ENCODE data around the gene LARGE1.

DNA sequence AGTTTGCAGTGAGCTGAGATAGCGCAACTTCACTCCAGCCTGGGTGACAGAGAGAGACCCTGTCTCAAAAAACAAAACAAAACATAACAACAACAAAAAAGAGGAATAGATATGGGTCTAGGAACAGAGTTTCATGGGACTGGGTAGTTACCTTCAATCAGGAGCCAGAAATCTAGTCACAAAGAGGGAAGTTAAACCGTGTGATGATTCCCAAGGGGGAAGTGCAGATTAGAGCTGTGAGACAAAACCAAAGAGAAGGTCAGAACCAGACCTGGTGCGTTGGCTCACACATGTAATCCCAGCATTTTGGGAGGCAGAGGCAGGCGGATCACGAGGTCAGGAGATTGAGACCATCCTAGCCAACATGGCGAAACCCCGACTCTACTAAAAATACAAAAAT, 42.1 kb upstream of the LARGE1 start:
- TF ChIP-seq, protein P1, sequence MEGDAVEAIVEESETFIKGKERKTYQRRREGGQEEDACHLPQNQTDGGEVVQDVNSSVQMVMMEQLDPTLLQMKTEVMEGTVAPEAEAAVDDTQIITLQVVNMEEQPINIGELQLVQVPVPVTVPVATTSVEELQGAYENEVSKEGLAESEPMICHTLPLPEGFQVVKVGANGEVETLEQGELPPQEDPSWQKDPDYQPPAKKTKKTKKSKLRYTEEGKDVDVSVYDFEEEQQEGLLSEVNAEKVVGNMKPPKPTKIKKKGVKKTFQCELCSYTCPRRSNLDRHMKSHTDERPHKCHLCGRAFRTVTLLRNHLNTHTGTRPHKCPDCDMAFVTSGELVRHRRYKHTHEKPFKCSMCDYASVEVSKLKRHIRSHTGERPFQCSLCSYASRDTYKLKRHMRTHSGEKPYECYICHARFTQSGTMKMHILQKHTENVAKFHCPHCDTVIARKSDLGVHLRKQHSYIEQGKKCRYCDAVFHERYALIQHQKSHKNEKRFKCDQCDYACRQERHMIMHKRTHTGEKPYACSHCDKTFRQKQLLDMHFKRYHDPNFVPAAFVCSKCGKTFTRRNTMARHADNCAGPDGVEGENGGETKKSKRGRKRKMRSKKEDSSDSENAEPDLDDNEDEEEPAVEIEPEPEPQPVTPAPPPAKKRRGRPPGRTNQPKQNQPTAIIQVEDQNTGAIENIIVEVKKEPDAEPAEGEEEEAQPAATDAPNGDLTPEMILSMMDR (IDR thresholded peaks at IDR 0.05) = no peak
- no peak for TF ChIP-seq POLR2AphosphoS5 (IDR thresholded peaks at IDR 0.05; ENCODE audit: low read depth, low read length)
- TF ChIP-seq, protein P2, sequence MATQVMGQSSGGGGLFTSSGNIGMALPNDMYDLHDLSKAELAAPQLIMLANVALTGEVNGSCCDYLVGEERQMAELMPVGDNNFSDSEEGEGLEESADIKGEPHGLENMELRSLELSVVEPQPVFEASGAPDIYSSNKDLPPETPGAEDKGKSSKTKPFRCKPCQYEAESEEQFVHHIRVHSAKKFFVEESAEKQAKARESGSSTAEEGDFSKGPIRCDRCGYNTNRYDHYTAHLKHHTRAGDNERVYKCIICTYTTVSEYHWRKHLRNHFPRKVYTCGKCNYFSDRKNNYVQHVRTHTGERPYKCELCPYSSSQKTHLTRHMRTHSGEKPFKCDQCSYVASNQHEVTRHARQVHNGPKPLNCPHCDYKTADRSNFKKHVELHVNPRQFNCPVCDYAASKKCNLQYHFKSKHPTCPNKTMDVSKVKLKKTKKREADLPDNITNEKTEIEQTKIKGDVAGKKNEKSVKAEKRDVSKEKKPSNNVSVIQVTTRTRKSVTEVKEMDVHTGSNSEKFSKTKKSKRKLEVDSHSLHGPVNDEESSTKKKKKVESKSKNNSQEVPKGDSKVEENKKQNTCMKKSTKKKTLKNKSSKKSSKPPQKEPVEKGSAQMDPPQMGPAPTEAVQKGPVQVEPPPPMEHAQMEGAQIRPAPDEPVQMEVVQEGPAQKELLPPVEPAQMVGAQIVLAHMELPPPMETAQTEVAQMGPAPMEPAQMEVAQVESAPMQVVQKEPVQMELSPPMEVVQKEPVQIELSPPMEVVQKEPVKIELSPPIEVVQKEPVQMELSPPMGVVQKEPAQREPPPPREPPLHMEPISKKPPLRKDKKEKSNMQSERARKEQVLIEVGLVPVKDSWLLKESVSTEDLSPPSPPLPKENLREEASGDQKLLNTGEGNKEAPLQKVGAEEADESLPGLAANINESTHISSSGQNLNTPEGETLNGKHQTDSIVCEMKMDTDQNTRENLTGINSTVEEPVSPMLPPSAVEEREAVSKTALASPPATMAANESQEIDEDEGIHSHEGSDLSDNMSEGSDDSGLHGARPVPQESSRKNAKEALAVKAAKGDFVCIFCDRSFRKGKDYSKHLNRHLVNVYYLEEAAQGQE (IDR thresholded peaks at IDR 0.05; ENCODE audit: insufficient read depth in 1 of 2, low read depth in 2 of 2, low read length in 1 of 2) = no peak
- TF ChIP-seq SIN3A (IDR thresholded peaks at IDR 0.05; ENCODE audit: borderline replicate concordance, insufficient read depth, low read depth, low read length) = no peak
- TF ChIP-seq TCF7L2 (IDR thresholded peaks at IDR 0.05; ENCODE audit: low read depth, low read length) = no peak

All from Panc1 (cell line).